ENCODE results near the gene METTL13.

- no peak for TF ChIP-seq POLR2AphosphoS5 (IDR thresholded peaks at IDR 0.05; ENCODE audit: borderline replicate concordance, low read depth, low read length)
- no peak for TF ChIP-seq EZH2 (IDR thresholded peaks at IDR 0.05)
- TF ChIP-seq FOXP2 (optimal IDR thresholded peaks at IDR 0.05; ENCODE audit: control extremely low read depth, extremely low read length, insufficient read depth): no peak
Observed at GRCh38 chr1:171763764-171764163, 17.7 kb upstream of the METTL13 start.

All from SK-N-MC (cell line).